HG03095 (cell line): ENCODE results near the gene FRG2B.
"Not testable (repeated sequence)": the region's sequence is repeated elsewhere in the genome, so short reads cannot be mapped to it uniquely, and the experiment has no call there.

ENCODE experiments used
- ATAC-seq: cut with Tn5 transposase; IDR thresholded peaks from one replicate; pipeline ENCODE4 v1.9.1; 2021; ENCODE audit warnings: moderate library complexity; ENCODE audit not compliant: unreplicated experiment

FRG2B gene

DNA sequence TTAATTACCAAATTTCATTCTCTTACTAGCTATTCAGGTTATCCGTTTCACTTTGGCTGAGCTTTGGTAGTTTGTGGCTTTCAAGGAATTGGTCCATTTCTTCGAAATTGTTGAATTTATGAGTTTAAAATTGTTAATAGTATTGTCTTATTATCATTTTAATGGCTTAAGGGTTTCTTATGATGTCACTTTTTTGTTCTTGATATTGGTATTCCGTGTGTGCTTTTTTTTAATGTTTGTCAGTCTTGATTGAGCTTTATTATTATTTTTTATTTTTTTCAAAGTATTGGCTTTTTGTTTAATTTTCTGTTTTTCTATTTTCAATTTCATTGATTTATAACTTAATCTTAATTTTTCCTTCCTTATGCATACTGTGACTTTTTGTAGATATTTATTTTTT, 25.9 kb downstream of the FRG2B start:
- no peak for ATAC-seq

DNA sequence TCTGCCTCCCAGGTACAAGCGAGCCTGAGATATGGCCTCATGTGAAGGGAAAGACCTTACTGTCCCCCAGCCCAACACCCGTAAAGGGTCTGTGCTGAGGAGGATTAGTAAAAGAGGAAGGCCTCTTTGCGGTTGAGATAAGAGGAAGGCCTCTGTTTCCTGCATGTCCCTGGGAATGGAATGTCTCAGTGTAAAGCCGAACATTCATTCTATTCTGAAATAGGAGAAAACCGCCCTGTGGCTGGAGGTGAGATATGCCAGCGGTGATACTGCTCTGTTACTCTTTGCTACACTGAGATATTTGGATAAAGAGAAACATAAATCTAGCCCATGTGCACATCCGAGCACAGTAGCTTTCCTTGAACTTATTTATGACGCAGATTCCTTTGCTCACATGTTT, 26.7 kb downstream of the FRG2B start:
- ATAC-seq = not testable (repeated sequence)

DNA sequence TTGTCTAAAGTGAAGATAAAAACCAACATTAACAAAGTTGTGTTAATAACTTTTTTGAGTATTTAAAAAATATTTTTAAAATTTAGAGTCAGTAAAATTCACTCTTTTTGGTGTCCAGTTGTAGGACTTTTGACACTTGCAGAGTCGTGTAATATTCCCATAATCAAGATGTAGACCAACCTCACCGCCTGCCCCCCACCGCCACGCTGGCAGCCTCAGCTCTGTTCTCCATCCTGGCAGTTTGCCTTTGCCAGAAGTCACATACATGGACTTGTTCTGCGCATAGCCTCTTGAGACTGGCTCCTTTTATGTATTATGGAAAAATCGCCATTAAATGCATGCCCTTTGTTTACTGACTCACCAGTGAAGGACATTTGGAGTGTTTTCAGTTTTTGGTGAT, 33.9 kb downstream of the FRG2B start:
- no peak for ATAC-seq

DNA sequence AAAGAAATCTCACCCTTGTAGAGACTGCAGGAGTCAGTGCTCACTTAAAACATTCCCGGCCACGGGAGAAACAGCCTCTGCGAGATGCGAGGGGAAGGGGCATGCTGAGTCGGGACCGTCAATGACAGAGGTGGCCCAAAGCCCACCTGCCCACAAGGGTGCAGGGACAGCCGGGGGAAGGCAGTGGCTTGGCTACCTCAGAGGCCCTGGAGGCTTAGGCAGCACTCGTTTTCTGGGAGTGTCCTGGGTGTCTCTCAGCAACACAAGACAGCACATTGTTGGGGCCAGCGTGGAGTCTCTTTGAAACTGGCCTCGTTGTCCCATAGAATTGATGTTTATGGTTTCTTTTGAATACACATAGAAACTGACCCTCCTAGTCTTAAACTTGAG, 35.6 kb downstream of the FRG2B start:
- ATAC-seq = no peak

GRCh38 chr10:133590226-133590969, 36.2 kb downstream of the FRG2B start:
- no peak for ATAC-seq

DNA sequence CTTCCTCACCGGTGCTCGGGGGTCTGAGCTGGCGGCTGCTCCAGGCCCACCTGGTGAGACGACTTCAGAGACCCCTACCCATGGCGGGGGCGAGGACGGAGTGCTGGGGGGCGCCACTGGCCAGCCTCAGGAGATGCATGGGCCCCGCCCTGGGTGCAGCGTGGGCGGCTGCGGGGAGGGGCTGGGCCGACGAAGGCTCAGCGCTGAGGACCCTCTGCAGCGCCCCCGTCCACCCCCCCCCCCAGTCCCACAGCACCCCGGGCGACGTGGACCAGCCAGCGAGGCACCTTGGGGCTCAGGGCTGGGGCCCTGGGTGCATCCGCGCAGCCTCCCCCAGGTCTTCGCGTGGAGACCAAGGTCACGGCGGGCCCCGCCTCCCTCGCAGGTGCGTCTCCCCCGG, 49.6 kb downstream of the FRG2B start:
- not testable (repeated sequence) for ATAC-seq
